Nephron (organoid): ENCODE data around the gene VAV1.
"Not testable (repeated sequence)": the region's sequence is repeated elsewhere in the genome, so short reads cannot be mapped to it uniquely, and the experiment has no call there.

ENCODE experiments used
- H3K27ac Mint-ChIP-seq, 3 experiments: 2 replicates each; pipeline ENCODE4 v1.8.0; 2020; ENCODE audit warnings: mixed read lengths in 3 of 3, mild to moderate bottlenecking in 2 of 3, moderate library complexity in 1 of 3
- H3K27me3 Mint-ChIP-seq: 2 replicates; pipeline ENCODE4 v1.8.0; 2021; ENCODE audit warnings: low read depth, mild to moderate bottlenecking, moderate library complexity, mixed read lengths
- H3K36me3 Mint-ChIP-seq: 2 replicates; pipeline ENCODE4 v1.8.0; 2020; ENCODE audit warnings: low read depth, mixed read lengths
- H3K4me1 Mint-ChIP-seq: 2 replicates; pipeline ENCODE4 v1.8.0; 2020; ENCODE audit warnings: mixed read lengths
- H3K4me3 Mint-ChIP-seq, 3 experiments: 2 replicates each; pipeline ENCODE4 v1.8.0; 2020; ENCODE audit warnings: mild to moderate bottlenecking in 3 of 3, mixed read lengths in 3 of 3, moderate library complexity in 2 of 3
- H3K9me3 Mint-ChIP-seq: 2 replicates; pipeline ENCODE4 v1.8.0; 2020; ENCODE audit warnings: mixed read lengths
- CTCF ChIP-seq, 3 experiments: fragments of 200-600 bp; sonication (generic); IDR thresholded peaks; one replicate each; pipeline ENCODE4 v1.5.0; 2021; ENCODE audit warnings: antibody characterized with exemption in 3 of 3; ENCODE audit not compliant: unreplicated experiment in 3 of 3

The VAV1 gene

GRCh38 chr19:6796278-6796677 lies 23.8 kb downstream of the VAV1 start:
- peaks cover 29% of the 10 kb centered on the region for H3K9me3 Mint-ChIP-seq
- H3K27ac Mint-ChIP-seq = no peak overlapping the region
- H3K4me1 Mint-ChIP-seq = no peaks in the 10 kb centered on the region
- peaks cover 16% of the 10 kb centered on the region for H3K27me3 Mint-ChIP-seq
- TF ChIP-seq CTCF (IDR thresholded peaks at IDR 0.05; ENCODE audit: unreplicated experiment in 3 of 3) = no peak
- H3K36me3 Mint-ChIP-seq = no peaks in the 10 kb centered on the region
- no peak overlapping the region for H3K4me3 Mint-ChIP-seq

DNA sequence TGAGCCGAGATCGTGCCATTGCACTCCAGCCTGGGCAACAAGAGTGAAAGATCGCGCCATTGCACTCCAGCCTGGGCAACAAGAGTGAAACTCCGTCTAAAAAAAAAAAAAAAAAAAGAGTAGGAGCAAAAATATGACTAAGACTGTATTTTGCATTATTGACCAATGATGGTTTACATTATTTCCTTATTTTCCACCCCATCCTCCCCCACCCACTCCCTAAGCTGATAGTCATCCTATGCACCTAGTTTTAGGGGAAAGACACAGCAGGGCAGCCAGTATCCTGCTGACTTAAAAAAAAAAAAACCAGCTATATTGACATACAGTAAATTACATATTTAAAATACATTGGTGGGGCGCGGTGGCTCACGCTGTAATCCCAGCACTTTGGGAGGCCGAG lies 25.1 kb downstream of the VAV1 start:
- H3K4me3 Mint-ChIP-seq = no peak overlapping the region
- no peaks in the 10 kb centered on the region for H3K36me3 Mint-ChIP-seq
- no peaks in the 10 kb centered on the region for H3K4me1 Mint-ChIP-seq
- no peak overlapping the region for H3K27ac Mint-ChIP-seq
- peaks cover 20% of the 10 kb centered on the region for H3K9me3 Mint-ChIP-seq
- peaks cover 20% of the 10 kb centered on the region for H3K27me3 Mint-ChIP-seq
- no peak for TF ChIP-seq CTCF (IDR thresholded peaks at IDR 0.05; ENCODE audit: unreplicated experiment in 3 of 3)

DNA sequence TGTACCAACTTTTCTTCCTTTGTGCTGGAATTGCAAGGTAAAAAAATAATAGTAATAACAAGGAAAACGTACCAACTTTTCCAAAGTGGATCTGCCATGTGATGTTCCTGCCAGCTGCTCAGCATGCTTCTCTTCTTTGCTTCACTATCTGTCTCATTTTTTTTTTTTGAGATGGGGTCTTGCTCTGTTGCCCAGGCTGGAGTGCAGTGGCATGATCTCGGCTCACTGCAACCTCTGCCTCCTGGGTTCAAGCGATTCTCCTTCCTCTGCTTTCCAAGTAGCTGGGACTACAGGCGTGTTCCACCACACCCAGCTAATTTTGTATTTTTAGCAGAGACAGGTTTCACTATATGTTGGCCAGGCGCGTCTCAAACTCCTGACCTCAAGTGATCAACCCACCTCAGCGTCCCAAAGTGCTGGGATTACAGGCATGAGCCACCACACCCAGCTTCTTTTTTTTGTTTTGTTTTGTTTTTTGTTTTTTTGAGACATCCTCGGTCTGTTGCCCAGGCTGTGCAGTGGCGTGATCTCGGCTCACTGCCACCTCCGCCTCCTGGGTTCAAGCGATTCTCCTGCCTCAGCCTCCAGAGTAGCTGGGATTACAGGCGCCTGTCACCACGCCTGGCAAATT lies 27.8 kb downstream of the VAV1 start:
- not testable (repeated sequence) for H3K4me1 Mint-ChIP-seq, H3K36me3 Mint-ChIP-seq, H3K4me3 Mint-ChIP-seq, H3K27ac Mint-ChIP-seq
- Mint-ChIP-seq H3K27me3 (peaks cover 21% of the 10 kb centered on the region), H3K9me3 (peaks cover 19% of the 10 kb centered on the region)

- no peaks in the 10 kb centered on the region for H3K36me3 Mint-ChIP-seq
- no peaks in the 10 kb centered on the region for H3K4me1 Mint-ChIP-seq
- no peak overlapping the region for H3K27ac Mint-ChIP-seq
- no peak overlapping the region for H3K4me3 Mint-ChIP-seq
- H3K27me3 Mint-ChIP-seq = peaks cover 21% of the 10 kb centered on the region
- peaks cover 15% of the 10 kb centered on the region for H3K9me3 Mint-ChIP-seq
- no peak for TF ChIP-seq CTCF (IDR thresholded peaks at IDR 0.05; ENCODE audit: unreplicated experiment in 3 of 3)
Measured at GRCh38 chr19:6800991-6801484, 28.5 kb downstream of the VAV1 start.

DNA sequence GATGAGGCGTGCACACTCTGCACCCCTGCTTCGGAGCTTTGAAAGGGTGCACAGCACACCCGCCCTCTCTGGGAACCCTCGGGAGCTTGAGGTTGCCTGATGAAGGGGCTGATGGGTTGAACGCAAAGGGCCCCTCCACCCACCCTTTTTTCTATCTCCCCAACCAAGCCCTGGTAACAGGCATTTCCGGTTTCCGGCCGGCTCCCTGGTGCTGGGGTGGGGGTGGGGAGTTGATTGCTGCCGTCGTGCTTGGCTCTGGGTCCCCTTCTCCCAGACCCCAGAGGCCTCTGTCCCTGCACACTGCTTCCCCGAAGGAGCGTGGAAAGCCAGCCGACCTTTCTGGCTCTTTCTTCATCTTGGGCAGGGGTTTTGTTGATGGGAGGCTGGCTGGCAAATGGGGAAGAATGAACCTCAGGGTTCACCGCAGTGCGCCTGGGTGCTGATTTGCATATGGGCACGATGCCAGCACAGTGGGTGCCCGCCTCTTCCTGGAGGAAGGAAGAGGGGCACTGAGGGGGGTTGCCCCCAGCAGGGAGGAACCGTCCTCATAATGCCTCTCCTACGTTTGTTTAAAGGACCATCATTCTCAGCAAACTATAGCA lies 29.1 kb downstream of the VAV1 start:
- TF ChIP-seq CTCF (IDR thresholded peaks at IDR 0.05; ENCODE audit: unreplicated experiment in 3 of 3) = no peak
- Mint-ChIP-seq H3K27me3 (peaks cover 21% of the 10 kb centered on the region), H3K36me3 (no peaks in the 10 kb centered on the region), H3K27ac (no peak overlapping the region), H3K4me3 (peak overlapping the region in 1 of 3 experiments; percentile 59), H3K9me3 (peaks cover 14% of the 10 kb centered on the region), H3K4me1 (no peaks in the 10 kb centered on the region)

- no peak for TF ChIP-seq CTCF (IDR thresholded peaks at IDR 0.05; ENCODE audit: unreplicated experiment in 3 of 3)
- Mint-ChIP-seq H3K4me3 (no peak overlapping the region), H3K4me1 (no peaks in the 10 kb centered on the region), H3K27ac (no peak overlapping the region), H3K27me3 (peaks cover 21% of the 10 kb centered on the region), H3K36me3 (no peaks in the 10 kb centered on the region), H3K9me3 (peaks cover 12% of the 10 kb centered on the region)
Measured at GRCh38 chr19:6802336-6803035, 30.0 kb downstream of the VAV1 start.
